Activated CD4-positive, CD25-positive, alpha-beta regulatory T cell treated with anti-CD3 and anti-CD28 coated beads, Interleukin-2, amount 50 U/mL, for 24 hours (primary cell): ENCODE results near the gene PTPN23.
"Not testable (repeated sequence)": the region's sequence is repeated elsewhere in the genome, so short reads cannot be mapped to it uniquely, and the experiment has no call there.

Source experiments
- ATAC-seq, 2 donors: fragments of 150-1000 bp; cut with Tn5 transposase; one replicate each; pipeline ENCODE4 v1.10.0; 2021; ENCODE audit warnings: mild to moderate bottlenecking in 1 of 2, moderate library complexity in 1 of 2

Gene PTPN23

DNA sequence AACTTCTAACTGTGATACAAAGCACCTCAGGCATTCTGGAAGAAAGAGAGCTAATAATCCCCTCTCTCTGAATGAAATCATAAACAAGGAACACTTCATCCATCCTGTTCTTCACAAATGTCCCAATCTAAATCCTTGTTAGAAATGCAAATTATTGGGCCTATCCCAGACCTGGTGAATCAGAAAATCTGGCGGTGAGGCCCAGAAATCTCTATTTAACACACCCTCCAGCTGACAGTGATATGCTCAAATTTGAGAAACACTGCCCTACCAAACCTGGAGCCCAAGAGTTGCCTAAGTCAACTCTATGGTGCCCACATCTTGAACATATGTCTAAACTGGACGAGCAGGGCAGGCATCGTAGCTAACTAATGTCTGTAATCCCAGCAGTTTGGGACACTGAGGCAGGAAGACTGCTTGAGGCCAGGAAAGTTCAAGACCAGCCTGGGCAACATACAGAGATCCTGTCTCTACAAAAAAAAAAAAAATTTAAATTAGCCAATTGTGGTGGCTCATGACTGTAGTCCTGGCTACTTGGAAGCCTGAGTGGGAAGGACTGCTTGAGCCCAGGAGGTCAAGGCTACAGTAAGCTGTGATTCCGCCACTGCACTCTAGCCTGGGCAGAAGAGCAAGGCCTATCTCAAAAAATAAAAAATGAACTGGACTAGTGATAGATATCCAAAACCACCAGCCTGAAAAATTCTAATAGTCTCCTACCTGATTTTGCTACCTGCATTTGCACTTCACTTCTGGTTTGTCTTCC, 71.8 kb downstream of the PTPN23 start:
- no peak for ATAC-seq

DNA sequence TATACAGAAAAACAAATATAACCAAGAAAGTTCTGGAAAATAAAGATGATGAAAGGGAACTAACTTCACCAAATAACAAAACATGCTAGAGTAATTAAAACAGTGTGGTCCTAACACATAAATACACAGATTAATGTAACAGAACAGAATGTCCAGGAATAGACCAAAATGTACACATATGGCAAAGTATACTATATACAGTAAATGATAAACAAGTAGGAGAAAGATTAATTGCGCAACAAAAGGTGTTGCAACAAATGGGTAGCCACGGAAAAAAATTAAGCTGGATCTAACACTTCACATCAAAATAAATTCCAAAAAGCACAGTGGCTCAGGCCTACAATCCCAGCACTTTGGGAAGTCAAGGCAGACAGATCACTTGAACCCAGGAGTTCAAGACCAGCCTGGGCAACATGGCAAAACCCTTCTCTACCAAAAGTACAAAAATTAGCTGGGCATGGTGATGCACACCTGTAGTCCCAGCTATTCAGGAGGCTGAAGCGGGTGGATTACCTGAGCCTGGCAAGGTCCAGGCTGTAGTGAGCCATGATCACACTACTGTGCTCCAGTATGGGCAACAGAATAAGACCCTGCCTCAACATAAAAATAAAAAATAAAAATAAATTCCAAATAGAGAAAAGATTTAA, 75.1 kb downstream of the PTPN23 start:
- no peak for ATAC-seq

DNA sequence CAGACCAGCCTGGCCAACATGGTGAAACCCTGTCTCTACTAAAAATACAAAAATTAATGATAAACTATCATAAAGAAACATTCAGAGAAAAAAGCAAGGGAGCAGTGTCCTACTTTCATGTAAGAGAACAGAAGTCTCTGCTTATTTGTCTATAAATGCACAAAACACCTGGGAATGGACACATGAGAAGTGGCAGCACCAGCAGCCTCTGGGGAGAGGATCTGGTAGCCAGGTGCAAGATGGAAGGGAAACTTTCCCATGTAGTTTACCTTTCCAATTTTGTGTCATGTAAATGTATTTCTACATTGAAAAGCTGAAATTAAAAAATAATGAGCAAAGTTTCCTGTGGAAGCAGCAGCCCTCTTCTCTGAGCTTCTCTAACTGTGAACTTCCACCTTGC, 76.2 kb downstream of the PTPN23 start:
- ATAC-seq, result no peak

DNA sequence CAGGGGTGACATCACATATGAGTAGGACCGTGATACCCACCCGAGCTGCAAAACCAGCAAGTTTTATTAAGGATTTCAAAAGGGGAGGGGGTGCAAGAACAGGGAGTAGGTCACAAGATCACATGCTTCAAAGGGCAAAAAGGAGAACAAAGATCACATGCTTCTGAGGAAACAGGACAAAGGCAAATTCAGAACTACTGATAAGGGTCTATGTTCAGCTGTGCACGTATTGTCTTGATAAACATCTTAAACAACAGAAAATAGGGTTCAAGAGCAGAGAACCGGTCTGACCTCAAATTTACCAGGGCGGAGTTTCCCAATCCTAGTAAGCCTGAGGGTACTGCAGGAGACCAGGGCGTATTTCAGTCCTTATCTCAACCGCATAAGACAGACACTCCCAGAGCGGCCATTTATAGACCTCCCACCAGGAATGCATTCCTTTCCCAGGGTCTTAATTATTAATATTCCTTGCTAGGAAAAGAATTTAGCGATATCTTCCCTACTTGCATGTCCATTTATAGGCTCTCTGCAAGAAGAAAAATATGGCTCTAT, 78.8 kb downstream of the PTPN23 start:
- ATAC-seq, result not testable (repeated sequence)
